HG03521 (cell line): ENCODE results near the gene SFXN3.

Source experiments
- ATAC-seq: cut with Tn5 transposase; IDR thresholded peaks from one replicate; pipeline ENCODE4 v1.9.1; 2021; ENCODE audit warnings: mild to moderate bottlenecking, moderate library complexity; ENCODE audit not compliant: unreplicated experiment

Gene SFXN3

DNA sequence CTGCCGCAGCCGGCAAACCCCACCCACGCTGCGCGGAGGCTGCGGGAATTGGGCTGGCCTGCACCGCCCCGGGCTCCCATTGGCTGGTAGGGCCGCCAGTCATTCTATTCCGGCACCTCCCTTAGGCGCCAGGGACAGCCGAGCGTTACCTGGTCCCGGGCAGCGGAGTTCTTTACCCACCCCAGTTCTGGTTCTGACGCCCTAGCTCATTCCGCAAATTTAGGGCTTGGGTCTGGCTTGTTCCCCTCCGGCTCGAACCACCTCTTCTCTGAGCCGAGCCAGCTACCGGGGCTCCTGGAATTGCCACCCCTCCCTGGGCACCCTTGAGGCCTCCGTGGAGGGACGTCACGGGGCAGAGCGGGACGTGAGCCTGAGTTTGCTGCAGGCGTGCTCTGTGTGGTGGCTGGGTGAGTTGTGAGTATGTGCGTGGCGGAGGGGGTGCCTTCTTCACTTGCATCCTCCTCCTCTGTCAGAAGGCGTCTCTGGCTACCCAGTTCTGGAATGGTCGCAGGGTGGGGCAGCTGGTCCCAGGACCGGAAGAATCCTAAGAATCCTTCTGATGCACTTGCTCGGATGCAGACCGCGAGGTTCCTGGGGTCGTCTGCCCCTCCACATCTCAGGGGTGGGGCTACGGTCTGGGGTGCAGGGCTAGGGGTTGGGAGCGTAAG lies at the start of gene SFXN3, which contains the start of gene PDZD7:
TSS of gene SFXN3 (plus strand) at position 107 of the 668 bp plus-strand sequence. CDS start 3,461 bp downstream, outside the sequence.
TSS of gene PDZD7 (minus strand) at position 2 of the 668 bp plus-strand sequence. CDS start 910 bp downstream, outside the sequence.
- peak; percentile 82 for ATAC-seq

DNA sequence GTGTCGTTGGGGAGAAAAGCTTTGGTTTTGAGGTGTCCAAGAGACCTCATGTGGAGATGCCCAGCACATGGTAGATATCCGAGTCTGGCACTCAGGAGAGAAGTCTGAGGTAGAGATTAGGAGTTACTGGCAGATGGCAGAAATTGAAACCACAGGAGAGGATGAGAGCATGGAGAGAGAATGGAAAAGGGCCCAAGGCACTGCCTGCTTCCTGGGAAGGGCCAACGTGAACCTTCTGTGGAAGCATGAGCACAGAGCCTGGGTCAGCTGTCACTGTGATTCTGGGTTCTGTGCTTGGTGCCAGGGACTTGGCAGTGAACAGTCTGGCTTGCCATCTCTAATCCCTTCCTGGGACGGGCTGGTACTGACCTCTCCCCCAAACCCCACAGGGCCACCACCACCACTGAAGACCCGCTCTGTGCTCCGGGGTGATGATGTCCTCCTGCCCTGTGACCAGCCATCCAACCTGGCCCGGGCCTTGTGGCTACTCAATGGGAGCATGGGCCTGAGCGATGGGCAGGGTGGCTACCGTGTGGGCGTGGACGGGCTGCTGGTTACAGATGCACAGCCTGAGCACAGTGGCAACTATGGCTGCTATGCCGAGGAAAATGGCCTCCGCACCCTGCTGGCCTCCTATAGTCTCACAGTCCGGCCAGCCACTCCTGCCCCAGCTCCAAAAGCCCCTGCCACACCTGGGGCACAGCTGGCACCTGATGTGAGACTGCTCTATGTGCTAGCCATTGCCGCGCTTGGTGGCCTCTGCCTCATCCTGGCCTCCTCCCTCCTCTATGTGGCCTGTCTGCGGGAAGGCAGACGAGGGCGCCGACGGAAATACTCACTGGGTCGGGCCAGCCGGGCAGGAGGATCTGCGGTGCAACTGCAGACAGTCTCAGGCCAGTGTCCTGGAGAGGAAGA lies 47.9 kb upstream of the SFXN3 start:
- no peak for ATAC-seq

- ATAC-seq: no peak
Measured at GRCh38 chr10:100983868-100984671, 47.0 kb upstream of the SFXN3 start.

DNA sequence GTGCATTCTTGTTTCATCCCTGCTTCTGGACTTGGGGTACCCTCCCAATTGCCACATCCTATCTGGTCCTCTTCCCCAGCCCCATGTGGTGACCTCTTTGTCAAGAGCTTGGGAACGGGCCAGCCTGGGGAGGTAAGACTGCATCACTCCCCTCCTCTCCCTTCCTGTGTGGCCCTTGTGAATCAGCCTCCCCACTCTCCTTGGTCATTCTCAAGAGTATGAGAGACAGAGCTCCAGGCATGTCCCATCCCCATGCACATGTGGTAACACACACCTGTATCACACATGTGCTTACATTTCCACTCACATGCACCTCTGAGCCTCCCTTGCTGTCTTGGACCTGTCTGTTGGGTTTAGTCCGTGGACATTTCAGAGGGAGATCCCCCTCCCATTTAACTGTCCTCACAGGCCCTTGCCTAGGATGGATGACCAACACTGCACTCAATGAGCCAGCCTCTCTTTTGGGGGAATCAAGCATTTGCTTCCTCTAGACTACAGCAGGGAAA lies 46.3 kb upstream of the SFXN3 start:
- no peak for ATAC-seq

DNA sequence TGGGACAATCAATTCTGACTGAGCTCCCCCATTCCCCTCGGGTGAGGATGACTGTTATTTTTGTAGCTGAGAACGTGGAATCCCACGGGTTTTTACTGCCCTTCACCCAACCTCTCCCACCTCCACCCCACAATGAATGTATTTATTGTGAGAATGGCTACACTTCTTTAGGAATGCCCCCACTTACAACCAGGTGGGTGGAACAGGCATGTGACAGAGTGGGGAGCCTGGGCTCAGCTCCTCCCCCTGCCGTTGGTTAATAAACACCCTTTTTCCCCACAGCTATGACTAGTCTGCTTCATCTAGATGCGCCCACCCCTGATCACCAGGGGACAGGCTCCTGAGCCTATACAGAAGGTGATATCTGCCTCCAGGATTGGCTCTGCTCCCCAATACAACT lies 45.7 kb upstream of the SFXN3 start:
- ATAC-seq: no peak

DNA sequence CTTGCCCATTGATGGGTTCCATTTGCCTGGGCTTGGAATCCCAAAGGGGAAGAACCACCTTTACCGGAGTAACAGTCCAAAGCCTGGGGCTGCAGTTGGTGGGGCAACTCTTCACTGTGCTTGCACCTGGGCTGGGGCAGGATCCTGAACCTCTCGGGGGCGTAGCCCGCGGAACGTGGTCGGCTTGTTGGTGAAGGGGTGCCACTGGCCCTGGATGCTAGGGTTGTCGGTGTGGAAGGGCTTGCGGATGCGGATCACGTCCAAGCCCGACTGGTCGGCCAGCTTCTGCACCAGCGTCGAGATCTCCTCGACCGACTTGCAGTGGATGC lies 44.4 kb upstream of the SFXN3 start:
- no peak for ATAC-seq

GRCh38 chr10:100986952-100987684 lies 43.9 kb upstream of the SFXN3 start, which contains the start of the genes MRPL43 and TWNK:
Gene MRPL43, minus strand, starts transcription at chr10:100987497. Its CDS starts 54 bp downstream, at chr10:100987443.
Gene TWNK, plus strand, starts transcription at chr10:100987543. Its CDS starts 668 bp downstream, at chr10:100988211.
- ATAC-seq: peak; percentile 83

GRCh38 chr10:100987685-100988049 lies 43.4 kb upstream of the SFXN3 start:
- ATAC-seq: no peak

GRCh38 chr10:100988166-100988565 lies 42.9 kb upstream of the SFXN3 start:
- no peak for ATAC-seq

DNA sequence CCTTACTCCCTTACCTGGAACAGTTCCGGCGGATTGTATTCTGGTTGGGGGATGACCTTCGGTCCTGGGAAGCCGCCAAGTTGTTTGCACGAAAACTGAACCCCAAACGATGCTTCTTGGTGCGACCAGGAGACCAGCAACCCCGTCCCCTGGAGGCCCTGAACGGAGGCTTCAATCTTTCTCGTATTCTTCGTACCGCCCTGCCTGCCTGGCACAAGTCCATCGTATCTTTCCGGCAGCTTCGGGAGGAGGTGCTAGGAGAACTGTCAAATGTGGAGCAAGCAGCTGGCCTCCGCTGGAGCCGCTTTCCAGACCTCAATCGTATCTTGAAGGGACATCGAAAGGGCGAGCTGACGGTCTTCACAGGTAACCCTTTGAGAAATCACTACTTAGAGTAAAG lies 41.9 kb upstream of the SFXN3 start:
- no peak for ATAC-seq

DNA sequence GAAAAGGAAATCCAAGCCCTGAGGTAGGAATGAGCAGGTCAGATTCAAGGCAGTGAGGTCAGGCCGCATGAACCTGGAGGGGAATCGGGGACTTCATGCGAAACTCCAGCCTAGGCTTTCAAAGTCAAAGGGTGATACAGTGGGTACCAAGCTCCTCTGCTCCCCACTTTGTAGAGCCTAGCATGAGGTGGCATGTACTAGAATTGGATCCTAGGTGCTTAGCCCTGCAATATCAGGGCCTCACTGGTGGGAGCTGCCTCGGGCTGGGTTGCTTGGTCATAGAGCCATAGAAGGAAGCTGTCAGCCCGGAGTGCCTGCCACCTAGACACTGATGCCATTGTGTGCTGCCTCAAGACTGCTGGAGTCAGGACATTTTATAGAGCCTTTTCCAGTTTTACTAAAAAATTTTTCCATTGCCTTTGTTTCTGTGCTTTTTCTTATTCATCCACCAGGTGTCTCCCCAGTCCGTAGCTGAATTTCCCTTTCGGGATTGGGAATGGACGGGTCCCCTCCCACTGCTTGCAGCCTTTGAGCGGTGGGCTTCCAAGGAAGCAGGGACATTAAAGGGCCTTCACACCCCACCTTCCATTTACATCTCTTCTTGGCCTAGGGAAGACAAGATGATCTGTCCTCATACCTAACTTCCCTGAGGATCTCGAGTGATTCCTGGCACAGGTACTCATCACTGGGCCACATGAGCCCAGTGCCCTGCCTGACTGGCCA lies 36.9 kb upstream of the SFXN3 start:
- no peak for ATAC-seq

DNA sequence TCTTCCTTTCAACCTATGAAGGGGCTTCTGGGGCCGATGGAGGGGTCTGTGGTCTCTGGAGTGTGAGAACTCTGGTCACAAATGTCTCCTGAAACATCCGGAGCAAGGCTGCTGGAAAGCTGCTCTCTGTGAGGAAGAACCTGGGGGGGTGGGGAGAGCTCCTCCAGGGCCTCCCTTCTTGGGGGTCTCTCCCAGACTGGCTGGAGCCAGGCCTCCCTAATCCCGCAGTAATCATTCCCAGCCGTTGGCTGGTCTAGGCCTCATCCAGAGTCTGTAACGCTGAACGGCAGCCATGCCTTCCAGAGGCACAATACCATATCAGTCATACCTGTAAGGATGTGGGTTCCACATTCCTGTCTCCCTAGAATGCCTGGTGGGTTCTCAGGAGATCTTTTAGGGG lies 35.9 kb upstream of the SFXN3 start:
- ATAC-seq: no peak

- no peak for ATAC-seq
Measured at GRCh38 chr10:100996678-100997359, 34.2 kb upstream of the SFXN3 start.

- peak; percentile 35 for ATAC-seq
Measured at GRCh38 chr10:100997360-100998182, 33.5 kb upstream of the SFXN3 start.

DNA sequence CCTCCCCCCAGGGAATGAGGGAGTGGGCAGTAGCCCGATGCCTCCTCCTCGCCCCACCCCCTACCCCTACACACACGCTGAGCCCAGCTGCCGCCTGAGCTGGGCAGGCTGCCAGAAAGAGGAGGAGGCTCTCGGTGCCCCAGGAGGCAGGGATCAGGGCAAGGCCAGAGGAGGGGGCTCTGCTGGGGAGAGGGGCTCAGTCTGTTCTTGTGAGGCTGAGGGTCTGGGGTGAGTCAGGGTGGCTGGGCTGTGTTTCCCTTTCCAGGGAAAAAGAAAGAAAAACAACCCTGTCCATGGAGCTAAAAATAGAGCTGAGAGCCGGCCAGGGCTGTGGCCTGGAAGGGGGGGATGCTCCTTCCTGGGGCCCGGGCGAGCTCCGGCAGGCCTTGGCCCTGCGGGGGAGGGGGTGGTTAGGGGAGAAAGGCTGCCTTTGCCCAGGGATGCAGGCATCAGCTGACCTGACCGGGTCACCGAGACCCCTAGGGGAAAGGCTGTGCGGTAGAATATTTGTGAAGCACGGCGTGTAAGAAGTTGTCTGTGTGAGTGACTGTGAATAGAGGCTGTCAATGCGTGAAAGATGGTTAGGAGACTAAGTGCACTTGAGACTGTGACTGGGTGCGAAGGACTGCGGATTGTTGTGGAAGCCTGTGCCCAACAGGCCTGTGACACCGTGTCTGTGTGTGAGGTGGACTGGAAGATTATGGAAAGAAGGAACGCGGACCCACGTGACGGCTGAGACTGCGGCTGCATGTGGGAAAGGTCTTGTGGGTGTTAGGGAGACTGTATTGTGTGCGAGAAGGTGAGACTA lies 32.6 kb upstream of the SFXN3 start:
- ATAC-seq: peak; percentile 14

GRCh38 chr10:100998991-100999741 lies 31.9 kb upstream of the SFXN3 start:
- peak; percentile 32 for ATAC-seq

- no peak for ATAC-seq
Measured at GRCh38 chr10:100999742-101000126, 31.3 kb upstream of the SFXN3 start, which contains the start of gene LZTS2. Gene LZTS2, plus strand, starts transcription at chr10:100999808. Its CDS starts 2,731 bp downstream, at chr10:101002539.
